SK-N-SH (cell line): ENCODE measurements around the gene CCNY.

Experiments used
- CTCF ChIP-seq: fragments of 200-600 bp; sonication (generic); IDR thresholded peaks from 2 replicates; pipeline ENCODE4 v1.6.1; 2017; ENCODE audit warnings: antibody characterized with exemption, mild to moderate bottlenecking, moderate library complexity
- EP300 ChIP-seq, 2 experiments: IDR thresholded peaks; 2 replicates each; pipeline versions ENCODE4 v1.4.0 to v1.6.1; 2012; ENCODE audit warnings: borderline replicate concordance in 1 of 2, low read depth in 1 of 2, low read length in 1 of 2
- RAD21 ChIP-seq: IDR thresholded peaks from 2 replicates; pipeline ENCODE4 v1.6.1; 2012; ENCODE audit warnings: mild to moderate bottlenecking, low read length
- TAF1 ChIP-seq: IDR thresholded peaks from 2 replicates; pipeline ENCODE4 v1.6.1; 2012; ENCODE audit warnings: low read depth, mild to moderate bottlenecking, low read length, moderate library complexity, borderline replicate concordance

GRCh38 chr10:35559416-35559815 is 223.1 kb downstream of the CCNY start:
- TF ChIP-seq CTCF, result no peak
- no peak for TF ChIP-seq RAD21
- no peak for TF ChIP-seq EP300 (IDR thresholded peaks at IDR 0.05; ENCODE audit: borderline replicate concordance in 1 of 2, low read depth in 1 of 2, low read length in 1 of 2)
- TF ChIP-seq TAF1, result no peak
